ENCODE results near the gene NSMCE3. TPM values are rescaled to one million over a fixed set of nuclear protein-coding genes. Genes with fewer than 3 reads are reported as not detected.

NSMCE3 gene
- total RNA-seq, 1 donor from 2014 or later: 12.5 TPM

- DNase-seq (ENCODE audit: low read depth, low spot score): no peak
- TF ChIP-seq CTCF (conservative IDR thresholded peaks at IDR 0.05): no peak
- Mint-ChIP-seq H3K9me3 (peaks cover 3% of the 10 kb centered on the region), H3K4me1 (no peaks in the 10 kb centered on the region), H3K36me3 (ENCODE audit: low read depth) (no peaks in the 10 kb centered on the region), H3K27me3 (ENCODE audit: low read depth) (no peaks in the 10 kb centered on the region), H3K4me3 (no peak overlapping the region), H3K27ac (ENCODE audit: unreplicated experiment) (no peak overlapping the region)
Observed at GRCh38 chr15:29294732-29295325, 25.2 kb upstream of the NSMCE3 start.

- H3K27ac Mint-ChIP-seq (ENCODE audit: unreplicated experiment): no peak overlapping the region
- no peak overlapping the region for H3K4me3 Mint-ChIP-seq
- no peaks in the 10 kb centered on the region for H3K4me1 Mint-ChIP-seq
- TF ChIP-seq CTCF (conservative IDR thresholded peaks at IDR 0.05): no peak
- peaks cover 3% of the 10 kb centered on the region for H3K9me3 Mint-ChIP-seq
- H3K27me3 Mint-ChIP-seq (ENCODE audit: low read depth): peaks cover 3% of the 10 kb centered on the region
- no peak for DNase-seq (ENCODE audit: low read depth, low spot score)
- no peaks in the 10 kb centered on the region for H3K36me3 Mint-ChIP-seq (ENCODE audit: low read depth)
Observed at GRCh38 chr15:29291067-29291845, 21.6 kb upstream of the NSMCE3 start.

GRCh38 chr15:29289173-29289572 is 19.6 kb upstream of the NSMCE3 start:
- Mint-ChIP-seq H3K27me3 (ENCODE audit: low read depth) (peaks cover 3% of the 10 kb centered on the region), H3K4me3 (no peak overlapping the region), H3K36me3 (ENCODE audit: low read depth) (no peaks in the 10 kb centered on the region), H3K27ac (ENCODE audit: unreplicated experiment) (no peak overlapping the region), H3K9me3 (no peaks in the 10 kb centered on the region), H3K4me1 (no peaks in the 10 kb centered on the region)
- no peak for DNase-seq (ENCODE audit: low read depth, low spot score)
- no peak for TF ChIP-seq CTCF (conservative IDR thresholded peaks at IDR 0.05)

GRCh38 chr15:29285386-29285785 is 15.8 kb upstream of the NSMCE3 start:
- DNase-seq (ENCODE audit: low read depth, low spot score): no peak
- TF ChIP-seq CTCF (conservative IDR thresholded peaks at IDR 0.05): no peak
- Mint-ChIP-seq H3K36me3 (ENCODE audit: low read depth) (no peaks in the 10 kb centered on the region), H3K27ac (ENCODE audit: unreplicated experiment) (no peak overlapping the region), H3K4me1 (peaks cover 1% of the 10 kb centered on the region), H3K4me3 (no peak overlapping the region), H3K27me3 (ENCODE audit: low read depth) (peaks cover 3% of the 10 kb centered on the region), H3K9me3 (no peaks in the 10 kb centered on the region)

- Mint-ChIP-seq H3K4me3 (no peak overlapping the region), H3K27ac (ENCODE audit: unreplicated experiment) (peak overlapping the region; percentile 32), H3K27me3 (ENCODE audit: low read depth) (peaks cover 3% of the 10 kb centered on the region), H3K4me1 (peaks cover 5% of the 10 kb centered on the region), H3K36me3 (ENCODE audit: low read depth) (no peaks in the 10 kb centered on the region), H3K9me3 (no peaks in the 10 kb centered on the region)
- no peak for TF ChIP-seq CTCF (conservative IDR thresholded peaks at IDR 0.05)
- no peak for DNase-seq (ENCODE audit: low read depth, low spot score)
Observed at GRCh38 chr15:29283381-29283780, 13.8 kb upstream of the NSMCE3 start.

Measured in neural crest cell (in vitro differentiated cells).